Measurements from ENCODE around the gene CCR7. TPM values are rescaled to one million over a fixed set of nuclear protein-coding genes. Genes with fewer than 3 reads are reported as not detected.

The CCR7 gene, protein sequence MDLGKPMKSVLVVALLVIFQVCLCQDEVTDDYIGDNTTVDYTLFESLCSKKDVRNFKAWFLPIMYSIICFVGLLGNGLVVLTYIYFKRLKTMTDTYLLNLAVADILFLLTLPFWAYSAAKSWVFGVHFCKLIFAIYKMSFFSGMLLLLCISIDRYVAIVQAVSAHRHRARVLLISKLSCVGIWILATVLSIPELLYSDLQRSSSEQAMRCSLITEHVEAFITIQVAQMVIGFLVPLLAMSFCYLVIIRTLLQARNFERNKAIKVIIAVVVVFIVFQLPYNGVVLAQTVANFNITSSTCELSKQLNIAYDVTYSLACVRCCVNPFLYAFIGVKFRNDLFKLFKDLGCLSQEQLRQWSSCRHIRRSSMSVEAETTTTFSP
- 1.2 TPM for polyA plus RNA-seq (2013, experiment 1 of 2; ENCODE audit: insufficient read length)
- 0.55 TPM for polyA plus RNA-seq (2013, experiment 2 of 2; ENCODE audit: insufficient read length)

DNA sequence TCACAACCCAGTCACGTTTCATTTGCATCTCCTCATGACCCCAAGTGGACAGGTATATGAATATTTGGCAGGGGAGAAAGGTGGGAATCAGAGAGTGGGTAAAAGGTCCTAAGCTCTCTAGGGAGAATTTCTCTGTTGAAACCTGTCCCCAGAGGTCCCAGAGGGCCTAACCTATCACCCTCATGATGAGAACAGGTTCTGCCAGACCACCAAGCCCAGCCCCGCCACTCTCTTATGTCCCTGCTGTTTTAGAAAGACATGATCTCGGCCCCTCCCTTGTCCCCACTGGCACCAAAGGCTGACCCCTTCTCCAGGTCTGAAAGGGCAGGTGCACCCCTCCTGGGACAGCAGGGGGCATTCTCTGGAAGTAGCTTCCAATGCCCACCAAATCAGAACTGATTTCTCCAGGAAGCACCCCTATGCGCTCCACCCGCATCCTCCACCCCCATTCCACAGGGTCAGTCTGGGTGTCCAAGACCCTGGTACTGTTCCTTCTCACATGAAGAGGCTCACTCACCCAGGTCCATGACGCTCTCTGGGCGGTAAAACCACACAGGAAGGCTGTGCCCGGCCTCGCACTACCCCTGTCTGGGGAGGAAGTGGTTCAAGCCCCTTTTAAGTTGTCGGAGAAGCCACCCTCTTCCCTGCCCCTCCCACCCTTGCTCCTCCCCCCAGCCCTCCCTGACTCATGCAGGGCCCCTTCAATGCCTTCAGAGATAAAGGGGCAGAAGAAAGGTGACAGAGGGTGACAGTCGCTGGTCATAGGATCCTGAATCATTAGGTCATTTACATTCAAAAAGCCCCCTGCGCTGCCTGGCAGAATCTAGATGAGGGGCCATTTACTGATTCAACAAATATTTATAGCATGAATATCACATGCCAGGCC is at the start of gene CCR7:
Gene CCR7 (minus strand): TSS at position 590 of the 886 bp plus-strand sequence. CDS start 63 bp downstream, at position 527.
- DNase-seq = no peak

DNA sequence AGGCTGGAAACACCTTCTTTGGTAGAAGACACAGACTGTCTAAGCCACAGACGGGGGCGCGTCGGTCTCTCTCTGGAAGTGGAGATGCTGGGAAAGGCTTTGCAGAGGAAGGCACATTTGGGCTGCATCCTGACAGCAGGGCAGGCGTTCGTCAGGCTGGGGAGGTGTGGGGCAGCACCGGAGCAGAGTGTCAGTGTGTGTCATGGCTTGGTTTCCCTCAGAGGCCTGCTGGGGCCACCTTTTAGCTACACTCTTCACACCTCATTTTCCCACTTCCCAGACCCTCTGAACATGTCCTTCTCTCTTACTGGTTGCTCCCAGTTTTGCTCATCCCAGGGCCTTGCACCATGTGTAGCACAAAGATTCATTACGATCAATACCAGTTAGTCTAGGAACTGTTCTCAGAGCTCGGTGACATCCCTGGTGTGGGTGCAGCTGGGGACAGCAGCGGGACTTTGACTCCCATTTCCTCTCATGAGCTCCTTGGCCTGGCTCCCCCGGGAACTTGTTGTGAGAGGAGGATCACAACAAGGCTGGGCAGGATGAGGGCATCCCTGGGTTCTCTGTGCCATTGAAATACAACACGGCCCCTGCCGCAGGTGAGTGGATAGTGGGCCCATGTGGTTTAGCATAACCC is 49.3 kb upstream of the CCR7 start:
- no peak for DNase-seq

DNA sequence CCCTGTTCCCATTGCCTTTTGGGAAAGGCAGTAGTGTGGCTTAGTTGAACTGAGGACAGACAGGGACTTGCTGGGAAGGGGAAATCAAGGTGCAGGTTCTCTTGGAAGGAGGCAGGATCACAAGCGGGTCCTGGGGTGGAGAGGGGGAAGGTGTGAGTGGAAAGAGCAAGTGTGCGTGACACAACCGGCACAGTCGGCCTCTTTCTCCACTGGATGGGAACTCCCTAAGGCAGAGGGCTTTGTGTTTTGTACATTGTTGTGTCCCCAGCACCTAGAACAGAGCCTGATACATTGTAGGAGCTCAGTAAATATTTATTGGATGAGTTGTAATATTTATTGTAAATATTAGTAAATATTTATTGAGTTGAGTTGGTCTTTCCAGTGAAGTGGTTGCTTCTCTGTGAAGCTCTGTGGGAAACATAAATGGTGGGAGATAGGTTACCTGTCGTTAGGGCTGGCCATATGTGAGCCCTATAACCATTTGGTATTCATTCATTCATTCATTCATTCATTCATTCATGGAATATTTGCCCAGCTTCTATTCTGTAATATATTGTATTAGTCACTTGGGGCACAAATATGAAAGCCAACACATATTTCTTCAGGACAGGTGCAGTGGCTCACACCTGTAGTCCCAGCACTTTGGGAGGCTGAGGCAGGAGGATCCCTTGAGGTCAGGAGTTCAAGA is 48.3 kb upstream of the CCR7 start:
- no peak for DNase-seq

GRCh38 chr17:40612599-40613244 is 47.5 kb upstream of the CCR7 start:
- no peak for DNase-seq

GRCh38 chr17:40611840-40612474 is 46.7 kb upstream of the CCR7 start:
- no peak for DNase-seq

- DNase-seq = no peak
Measured at GRCh38 chr17:40610359-40610758, 45.1 kb upstream of the CCR7 start.

DNA sequence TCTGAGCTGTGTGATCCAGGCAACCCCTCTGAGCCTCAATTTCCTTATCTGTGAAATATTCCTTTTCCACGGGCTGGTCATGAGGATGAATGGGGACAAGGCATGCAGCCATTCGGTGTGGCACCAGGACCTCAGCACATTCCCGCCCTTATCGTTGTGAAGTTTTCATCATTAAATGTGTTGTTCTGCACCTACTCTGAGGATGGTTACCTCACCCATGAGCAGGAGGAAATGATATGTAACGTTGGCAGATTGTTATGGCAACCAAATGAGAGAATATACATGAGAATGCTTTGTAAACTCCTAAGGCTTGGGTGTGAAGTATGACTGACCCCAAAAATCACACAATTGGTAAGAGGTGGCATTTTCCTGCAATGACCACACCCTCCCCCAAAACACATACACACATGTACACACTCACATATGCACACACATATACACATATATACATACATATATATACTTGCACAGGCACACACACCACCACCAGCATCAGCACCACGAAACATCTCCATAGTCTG is 42.8 kb upstream of the CCR7 start:
- no peak for DNase-seq

GRCh38 chr17:40607641-40608040 is 42.4 kb upstream of the CCR7 start:
- DNase-seq = no peak

DNA sequence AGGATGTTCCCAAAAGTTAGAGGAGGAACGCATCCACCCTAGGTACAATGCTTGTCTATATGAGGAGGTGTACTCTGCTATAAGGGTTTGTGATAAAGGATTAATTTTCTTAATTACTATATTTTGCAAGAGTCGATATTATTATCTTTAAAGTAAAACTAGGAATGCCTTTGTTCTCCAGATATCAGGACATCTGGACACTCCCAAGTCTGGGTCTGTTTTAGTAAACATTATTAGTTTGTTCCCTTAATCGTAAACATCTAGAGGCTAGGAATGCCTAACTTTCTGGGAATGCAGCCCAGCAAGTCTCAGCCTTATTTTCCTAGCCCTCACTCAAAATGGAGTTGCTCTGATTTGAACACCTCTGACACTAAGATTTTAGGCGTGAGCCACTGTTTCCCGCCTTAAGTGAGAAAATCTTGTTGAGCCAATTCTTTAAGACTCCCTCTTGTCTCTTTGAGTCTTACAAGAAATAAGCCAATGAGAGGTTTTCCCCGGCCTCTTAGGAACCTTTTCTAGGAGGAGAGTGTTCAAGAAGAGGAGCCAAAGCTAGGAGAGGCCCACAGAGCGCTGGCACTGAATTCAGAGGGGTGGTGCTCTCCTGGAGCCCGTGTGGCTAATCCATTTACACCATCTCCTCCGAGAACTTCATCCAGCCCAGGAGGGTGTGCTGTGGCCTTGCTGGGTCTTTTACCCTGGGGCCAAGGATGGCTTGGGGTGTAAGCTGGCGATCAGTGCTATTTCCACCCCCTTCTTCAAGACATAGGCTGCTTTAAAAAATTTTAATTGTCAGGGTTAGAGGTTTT is 41.5 kb upstream of the CCR7 start:
- no peak for DNase-seq

DNA sequence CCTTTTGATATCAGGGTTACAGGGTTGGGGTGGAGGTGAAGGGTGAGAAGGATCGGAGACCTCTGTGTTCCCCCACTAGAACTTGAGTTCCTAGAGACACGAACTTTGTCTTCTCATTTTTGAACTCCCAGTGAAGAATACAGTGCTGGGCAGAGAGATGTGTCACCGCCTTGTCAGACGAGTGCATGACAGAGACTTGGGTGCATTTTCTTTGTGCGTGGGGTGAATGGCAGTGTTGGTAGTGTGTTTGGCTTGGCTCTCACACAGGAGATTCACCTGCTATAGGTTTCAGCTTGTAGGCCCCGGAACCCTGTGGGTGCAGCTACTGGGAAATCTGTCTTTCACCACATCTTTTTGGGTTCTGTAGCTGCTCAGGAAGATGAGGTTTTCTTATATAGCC is 40.0 kb upstream of the CCR7 start:
- DNase-seq = no peak

DNA sequence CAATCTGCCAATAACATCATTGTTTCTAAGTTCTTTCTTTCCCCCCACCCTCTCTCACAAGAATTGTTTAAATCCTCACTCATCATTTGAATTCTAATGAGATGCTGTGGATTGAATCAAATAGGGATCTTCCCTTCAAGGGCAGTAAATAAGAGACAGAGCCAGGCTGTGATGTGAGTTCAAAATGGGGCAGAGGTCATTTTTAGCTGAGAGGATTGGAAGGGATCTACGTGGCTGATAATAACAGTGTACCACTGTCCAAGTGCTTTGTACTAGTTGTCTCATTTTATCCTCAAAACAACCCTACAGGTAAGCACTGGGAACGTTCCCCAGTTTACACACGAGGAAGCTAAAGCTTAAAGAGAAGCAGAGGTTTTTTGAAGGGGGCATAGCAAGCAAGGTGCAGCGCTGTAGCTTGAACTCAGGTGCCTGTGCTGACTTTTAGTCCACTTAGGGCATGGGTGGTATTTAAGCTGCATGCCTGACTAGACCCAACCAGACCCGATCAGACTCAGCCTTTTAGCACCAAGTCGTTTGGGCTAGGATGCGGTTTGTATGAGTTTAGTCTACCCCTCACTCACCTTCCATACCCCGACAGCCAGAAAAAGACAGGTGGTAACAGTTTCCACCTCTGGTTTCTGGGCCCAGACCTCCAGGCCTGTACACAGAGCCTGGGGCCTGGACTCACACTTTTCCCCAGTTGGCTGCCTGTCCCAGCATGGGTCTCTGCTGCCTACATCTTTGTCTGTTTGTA is 39.2 kb upstream of the CCR7 start:
- DNase-seq = no peak

DNA sequence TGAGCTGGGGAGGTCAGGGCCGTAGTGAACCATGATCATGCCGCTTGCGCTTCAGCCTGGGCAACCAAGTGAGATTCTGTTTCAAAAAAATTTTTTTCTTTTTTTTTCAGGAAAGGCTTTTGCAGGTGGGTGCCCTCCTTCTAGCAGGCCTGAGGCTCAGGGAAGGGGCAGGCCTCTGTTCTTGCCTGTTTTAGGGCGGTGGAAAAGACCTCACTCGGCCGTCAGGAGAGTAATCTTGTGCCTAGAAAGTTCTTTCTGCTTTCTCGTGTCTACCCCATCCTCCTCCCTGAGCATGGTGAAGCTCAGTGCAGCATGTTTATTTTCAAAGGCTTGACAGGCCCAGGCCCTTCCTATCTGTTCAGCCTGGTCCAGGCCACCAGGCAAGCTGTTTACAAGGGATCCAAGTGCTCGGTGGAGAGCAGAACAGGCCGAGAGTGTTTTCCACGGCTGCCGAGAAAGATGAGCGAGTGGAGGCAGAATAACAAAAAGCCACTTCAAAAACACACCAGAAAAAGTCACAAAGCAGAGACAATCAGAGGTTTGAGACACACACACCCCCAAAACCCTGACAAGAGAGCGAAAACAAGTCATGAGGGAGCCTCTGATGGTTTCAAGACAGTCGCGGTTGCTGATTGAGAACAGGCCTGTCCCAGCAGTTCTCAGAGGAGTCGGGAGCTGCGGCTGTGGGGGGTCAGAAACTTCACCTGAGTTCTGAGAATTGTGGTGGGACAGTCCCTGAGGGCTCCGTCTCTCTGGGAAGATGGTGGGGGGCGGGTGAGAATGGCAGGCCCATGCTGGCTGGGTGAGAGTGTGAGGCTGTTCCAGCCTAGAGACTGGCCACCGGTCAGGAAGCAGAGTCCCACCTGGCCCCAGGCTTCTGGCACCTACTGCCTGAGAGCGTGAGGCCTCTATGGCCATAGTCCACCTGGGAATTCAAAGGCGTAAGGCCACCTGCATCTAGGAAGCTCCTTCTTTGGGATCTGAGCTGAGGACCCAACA is 37.5 kb upstream of the CCR7 start:
- DNase-seq = no peak

DNA sequence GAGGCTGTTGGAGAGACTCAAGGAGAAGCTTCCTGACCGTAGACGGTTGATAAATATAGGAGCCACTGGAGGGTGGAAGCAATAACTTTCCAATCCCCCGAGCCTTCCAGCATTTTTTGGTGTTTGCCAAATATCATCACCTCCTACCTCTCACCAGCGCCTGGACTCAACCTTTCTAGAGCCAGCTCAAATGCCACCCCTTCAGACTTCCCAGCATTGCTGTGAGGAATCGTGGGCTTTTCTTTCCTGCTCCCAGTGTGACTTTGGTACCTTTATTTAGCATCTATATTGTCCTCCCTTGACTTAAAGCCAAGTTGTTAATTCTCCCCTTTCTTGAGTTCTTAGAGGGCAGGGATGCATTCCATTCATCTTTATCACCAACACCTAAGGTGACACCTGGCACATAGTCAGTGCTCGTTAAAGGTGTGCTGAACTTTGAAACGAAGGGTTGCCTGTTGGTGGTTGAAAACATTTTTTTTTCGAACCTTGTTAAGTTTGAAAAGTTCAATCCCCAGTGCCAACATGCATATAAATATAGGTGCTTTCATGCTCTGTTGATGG is 35.3 kb upstream of the CCR7 start:
- DNase-seq = no peak

DNA sequence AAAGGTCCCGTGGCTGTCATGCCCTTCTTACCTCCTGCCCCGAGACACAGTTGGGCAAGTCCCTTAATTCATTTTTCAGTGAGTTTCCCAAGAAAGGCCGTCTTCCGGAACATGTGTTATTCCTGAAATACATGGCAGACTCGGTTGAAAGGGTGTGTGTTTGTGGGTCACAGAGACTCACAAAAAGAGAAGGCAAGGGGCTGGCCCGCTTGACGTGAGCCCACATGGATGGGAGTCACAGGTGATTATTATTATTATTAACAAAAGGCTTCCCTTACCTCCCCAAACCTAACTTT is 34.1 kb upstream of the CCR7 start:
- DNase-seq = no peak

- peak; percentile 72 for DNase-seq
Measured at GRCh38 chr17:40598619-40599467, 33.6 kb upstream of the CCR7 start.

DNA sequence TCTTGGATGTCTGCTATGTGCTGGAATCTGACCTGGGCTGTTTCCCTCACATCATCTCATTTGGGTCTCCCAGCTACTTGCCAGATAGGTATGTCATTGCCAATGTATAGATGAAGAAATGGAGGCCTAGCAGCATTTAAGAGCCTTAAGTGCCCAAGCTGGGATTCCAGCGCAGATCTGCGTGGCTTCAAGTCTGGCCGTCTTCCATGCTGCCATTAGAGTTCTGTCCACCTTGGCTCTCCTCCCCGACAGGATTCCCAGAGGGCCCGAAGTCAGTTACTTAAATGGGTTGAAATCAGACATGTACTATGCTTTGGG is 33.0 kb upstream of the CCR7 start:
- no peak for DNase-seq
